ENCODE results near the gene MTM1.

MTM1 gene

GRCh38 chrX:150607201-150607600 is 38.8 kb downstream of the MTM1 start:
- no peak for DNase-seq

- DNase-seq, result no peak
Measured at GRCh38 chrX:150610043-150610442, 41.6 kb downstream of the MTM1 start.

- DNase-seq, result no peak
Measured at GRCh38 chrX:150610446-150610845, 42.0 kb downstream of the MTM1 start.

- DNase-seq, result no peak
Measured at GRCh38 chrX:150615356-150615755, 46.9 kb downstream of the MTM1 start.

- no peak for DNase-seq
Measured at GRCh38 chrX:150616179-150616862, 47.9 kb downstream of the MTM1 start.

GRCh38 chrX:150616863-150617198 is 48.4 kb downstream of the MTM1 start:
- DNase-seq, result no peak

GRCh38 chrX:150621652-150622051 is 53.2 kb downstream of the MTM1 start:
- no peak for DNase-seq

GRCh38 chrX:150623583-150623982 is 55.2 kb downstream of the MTM1 start:
- no peak for DNase-seq

GRCh38 chrX:150625097-150625496 is 56.7 kb downstream of the MTM1 start:
- no peak for DNase-seq

GRCh38 chrX:150625875-150626274 is 57.5 kb downstream of the MTM1 start:
- DNase-seq, result no peak

- DNase-seq, result no peak
Measured at GRCh38 chrX:150627957-150628356, 59.5 kb downstream of the MTM1 start.

GRCh38 chrX:150635952-150636351 is 67.5 kb downstream of the MTM1 start:
- DNase-seq, result no peak

GRCh38 chrX:150642423-150642822 is 74.0 kb downstream of the MTM1 start:
- no peak for DNase-seq

GRCh38 chrX:150643271-150643670 is 74.8 kb downstream of the MTM1 start:
- DNase-seq, result no peak

- no peak for DNase-seq
Measured at GRCh38 chrX:150643958-150644357, 75.5 kb downstream of the MTM1 start.

GRCh38 chrX:150644422-150644821 is 76.0 kb downstream of the MTM1 start:
- no peak for DNase-seq

- DNase-seq, result no peak
Measured at GRCh38 chrX:150647331-150647730, 78.9 kb downstream of the MTM1 start.

- DNase-seq, result no peak
Measured at GRCh38 chrX:150648296-150648940, 80.0 kb downstream of the MTM1 start.

- DNase-seq, result no peak
Measured at GRCh38 chrX:150649096-150649870, 80.9 kb downstream of the MTM1 start.

GRCh38 chrX:150651906-150652305 is 83.5 kb downstream of the MTM1 start:
- no peak for DNase-seq

- DNase-seq, result no peak
Measured at GRCh38 chrX:150655788-150656187, 87.4 kb downstream of the MTM1 start.

GRCh38 chrX:150663073-150663472 is 94.7 kb downstream of the MTM1 start:
- DNase-seq, result peak; percentile 41

- peak; percentile 39 for DNase-seq
Measured at GRCh38 chrX:150664290-150664689, 95.9 kb downstream of the MTM1 start.

- no peak for DNase-seq
Measured at GRCh38 chrX:150676221-150676620, 107.8 kb downstream of the MTM1 start.

All from DMS153 (cell line).